ENCODE measurements around the gene EOMES.

The EOMES gene

DNA sequence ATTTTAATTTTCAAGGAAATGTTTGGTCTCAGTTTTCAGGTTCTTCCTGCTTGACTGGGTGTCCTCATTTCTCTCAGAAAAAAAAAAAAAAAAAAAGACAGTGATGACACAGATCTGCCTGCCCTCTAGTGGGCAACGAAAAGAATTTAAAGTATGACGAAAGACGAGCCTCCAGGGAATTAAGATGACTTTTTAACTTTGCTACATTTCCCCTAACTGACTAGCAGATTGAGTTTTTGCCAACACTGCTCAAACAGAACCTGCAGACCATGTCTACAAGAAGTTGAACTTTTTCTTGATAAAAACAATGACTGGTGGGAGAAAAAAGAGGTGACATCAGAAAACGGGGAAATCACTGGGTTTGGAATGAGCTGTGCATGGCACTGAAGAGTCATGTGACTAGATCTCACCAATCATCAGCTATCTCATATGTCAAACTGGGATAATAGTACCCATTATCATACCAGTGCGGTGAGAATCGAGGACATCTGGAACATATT lies 40.8 kb downstream of the EOMES start:
- DNase-seq (ENCODE audit: low read depth in 2 of 2), result no peak

DNA sequence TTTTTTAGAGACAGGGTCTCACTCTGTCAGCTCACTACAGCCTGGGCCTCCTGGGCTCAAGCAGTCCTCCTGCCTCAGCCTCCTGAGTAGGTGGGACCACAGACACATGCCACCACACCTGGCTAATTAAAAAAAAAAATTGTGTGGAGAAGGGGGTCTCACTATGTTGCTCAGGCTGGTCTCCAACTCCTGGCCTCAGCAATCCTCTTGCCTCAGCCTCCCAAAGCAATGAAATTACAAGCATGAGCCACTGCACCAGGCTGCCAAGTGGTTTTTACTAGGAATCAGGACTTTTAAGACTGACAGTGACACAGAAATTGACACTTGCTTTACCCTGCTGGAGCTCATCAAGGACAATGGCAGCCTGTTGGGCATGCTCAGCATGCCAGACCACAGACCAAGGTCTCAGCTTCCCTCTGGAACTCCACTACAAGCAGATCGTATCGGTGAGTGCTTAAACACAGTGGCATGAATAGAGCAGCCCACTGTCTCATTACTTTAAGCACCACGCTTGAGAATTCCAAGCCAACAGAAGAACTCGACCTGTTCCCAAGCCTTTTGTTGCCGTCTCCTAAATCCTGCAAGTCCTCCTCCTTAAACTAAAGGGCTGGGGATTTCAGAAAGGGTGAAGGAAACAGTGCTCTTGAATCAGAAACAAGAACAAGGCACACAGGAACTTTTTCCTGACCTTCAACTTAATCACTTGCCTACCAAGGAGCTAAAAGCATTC lies 41.4 kb downstream of the EOMES start:
- DNase-seq (ENCODE audit: low read depth in 2 of 2), result no peak

DNA sequence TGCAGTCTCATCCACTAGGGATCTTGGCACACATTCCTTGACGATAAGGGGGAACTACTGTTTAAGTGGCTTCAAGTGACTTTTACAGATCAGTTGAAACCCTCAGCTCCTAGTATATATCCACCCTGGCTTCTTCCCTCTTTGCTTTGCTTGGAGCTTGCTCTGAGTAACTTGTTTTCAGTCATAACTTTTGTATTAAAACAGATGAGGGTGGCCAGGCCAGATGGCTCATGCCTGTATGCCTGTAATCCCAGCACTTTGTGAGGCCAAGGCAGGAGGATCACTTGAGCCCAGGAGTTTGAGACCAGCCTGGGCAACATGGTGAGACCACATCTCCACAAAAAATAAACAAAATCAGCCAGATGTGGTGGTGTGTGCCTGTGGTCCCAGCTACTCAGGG lies 42.4 kb downstream of the EOMES start:
- DNase-seq (ENCODE audit: low read depth in 2 of 2), result no peak

DNA sequence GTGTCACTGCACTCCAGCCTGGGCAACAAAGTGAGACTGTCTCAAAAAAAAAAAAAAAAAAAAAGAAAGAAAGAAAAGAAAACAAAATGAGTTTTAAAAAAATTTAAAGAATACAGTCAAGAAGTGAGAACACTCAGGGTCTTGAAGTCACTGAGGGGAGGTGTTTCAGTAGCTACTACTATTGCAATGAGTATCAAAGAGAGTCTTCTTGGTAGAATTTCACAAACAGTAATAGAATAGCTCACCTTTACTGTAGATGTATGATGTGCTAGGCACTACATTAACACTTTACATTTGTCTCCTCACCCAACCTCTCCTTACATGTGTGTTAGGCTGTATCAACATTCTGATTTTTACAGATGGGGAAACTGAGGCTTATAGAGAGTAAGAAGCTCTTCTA lies 43.9 kb downstream of the EOMES start:
- DNase-seq (ENCODE audit: low read depth in 2 of 2), result no peak

DNA sequence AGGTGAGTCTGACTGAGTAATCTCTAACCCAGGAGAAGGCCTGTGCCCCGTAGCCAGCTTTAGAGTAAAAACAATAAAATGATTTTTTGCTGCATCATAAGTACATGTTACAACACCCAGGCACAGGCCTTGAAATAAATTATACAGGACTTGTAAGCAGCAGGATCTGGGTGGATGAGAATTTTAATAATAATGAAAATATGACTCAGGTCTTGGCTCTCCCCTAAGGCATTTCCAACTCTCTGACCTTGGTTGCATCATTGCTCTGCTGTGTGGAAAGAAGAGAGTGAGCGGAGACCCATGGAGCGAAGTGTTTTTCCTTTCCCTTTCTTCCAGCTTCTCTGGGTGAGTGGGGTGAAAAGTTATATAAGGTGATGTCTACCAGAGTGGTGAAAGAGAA lies 44.6 kb downstream of the EOMES start:
- DNase-seq (ENCODE audit: low read depth in 2 of 2), result no peak

DNA sequence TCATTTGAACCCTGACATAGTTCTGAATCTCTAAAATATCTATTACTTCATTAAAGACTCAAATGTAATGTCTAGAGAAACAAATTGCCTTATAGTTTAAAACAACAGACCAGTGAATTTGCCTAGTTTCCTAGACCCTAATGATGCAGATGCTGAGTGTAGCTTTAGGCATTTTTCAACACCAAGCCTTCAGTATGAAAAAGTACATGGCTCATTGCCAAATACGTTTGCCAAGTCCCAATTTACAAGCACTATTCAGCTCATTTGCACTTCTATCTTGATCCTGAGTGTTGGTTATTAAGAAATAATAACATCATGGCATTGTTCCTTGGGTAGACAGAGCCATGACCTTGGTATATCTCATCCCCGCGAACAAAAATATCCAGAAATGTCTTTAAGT lies 46.8 kb downstream of the EOMES start:
- DNase-seq (ENCODE audit: low read depth in 2 of 2), result no peak

DNA sequence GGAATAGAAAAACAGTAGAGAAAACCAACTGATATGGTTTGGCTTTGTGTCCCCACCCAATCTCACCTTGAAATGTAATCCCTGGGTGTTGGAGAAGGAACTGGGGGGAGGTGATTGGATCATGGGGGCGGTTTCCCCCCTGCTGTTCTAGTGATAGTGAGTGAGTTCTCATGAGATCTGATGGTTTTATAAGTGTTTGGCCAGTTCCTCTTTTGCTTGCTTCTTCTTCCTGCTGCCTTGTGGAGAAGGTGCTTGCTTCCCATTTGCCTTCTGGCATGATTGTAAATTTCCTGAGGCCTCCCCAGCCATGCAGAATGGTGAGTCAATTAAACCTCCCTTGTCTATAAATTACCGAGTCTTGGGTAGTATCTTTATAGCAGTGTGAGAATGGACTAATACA lies 48.4 kb downstream of the EOMES start:
- DNase-seq (ENCODE audit: low read depth in 2 of 2), result no peak

DNA sequence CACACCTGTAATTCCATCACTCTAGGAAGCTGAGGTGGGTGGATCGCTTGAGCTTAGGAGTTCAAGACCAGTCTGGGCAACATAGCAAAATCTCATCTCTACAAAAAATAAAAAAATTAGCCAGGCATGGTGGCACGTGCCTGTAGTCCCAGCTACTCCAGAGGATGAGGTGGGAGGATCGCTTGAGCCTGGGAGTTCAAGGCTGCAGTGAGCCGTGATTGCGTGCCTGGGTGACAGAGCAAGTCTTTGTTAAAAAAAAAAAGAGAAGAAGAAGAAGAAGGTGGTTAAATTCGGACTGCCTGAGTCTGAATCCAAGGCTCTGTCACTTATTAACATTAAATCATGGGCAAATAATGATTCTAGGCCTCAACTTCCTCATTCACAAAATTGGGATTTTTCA lies 51.0 kb downstream of the EOMES start:
- no peak for DNase-seq (ENCODE audit: low read depth in 2 of 2)

DNA sequence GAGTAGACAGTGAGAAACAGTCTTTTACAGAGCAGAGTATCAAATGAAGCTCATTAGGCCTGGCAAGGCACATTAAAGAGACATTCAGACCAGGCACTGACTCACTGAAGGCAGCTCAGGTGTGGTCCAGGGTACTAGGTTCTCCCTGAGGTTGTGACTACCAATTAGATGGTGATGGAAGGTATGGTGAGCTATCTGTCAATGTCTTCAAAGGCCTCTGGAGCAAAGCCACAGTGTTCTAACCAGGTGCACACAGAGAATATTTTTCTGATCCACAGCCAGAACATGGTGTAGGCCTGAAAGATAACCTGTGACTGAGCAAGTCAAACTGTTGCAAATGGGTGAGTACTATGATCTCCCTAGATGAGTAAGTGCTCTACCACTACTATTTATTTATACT lies 51.5 kb downstream of the EOMES start:
- no peak for DNase-seq (ENCODE audit: low read depth in 2 of 2)

DNA sequence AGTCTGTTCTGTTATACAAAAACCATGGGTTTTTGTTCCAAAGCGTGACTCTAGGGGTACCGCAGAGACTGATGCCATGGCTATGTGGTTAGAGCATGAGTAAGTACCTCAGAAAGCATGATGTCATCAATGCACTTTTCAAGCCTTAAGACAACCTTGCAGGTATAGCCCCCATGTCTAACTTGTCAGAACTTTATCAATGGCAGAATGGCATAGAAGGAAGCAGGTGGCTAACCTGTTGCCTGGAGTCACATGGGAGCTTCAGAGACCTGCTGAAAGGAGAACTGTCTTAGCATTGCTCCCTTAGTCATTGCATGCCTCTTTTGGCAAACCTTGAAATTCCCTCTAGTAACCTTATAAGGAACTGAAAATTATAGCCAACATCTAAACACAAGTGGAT lies 52.5 kb downstream of the EOMES start:
- no peak for DNase-seq (ENCODE audit: low read depth in 2 of 2)

DNA sequence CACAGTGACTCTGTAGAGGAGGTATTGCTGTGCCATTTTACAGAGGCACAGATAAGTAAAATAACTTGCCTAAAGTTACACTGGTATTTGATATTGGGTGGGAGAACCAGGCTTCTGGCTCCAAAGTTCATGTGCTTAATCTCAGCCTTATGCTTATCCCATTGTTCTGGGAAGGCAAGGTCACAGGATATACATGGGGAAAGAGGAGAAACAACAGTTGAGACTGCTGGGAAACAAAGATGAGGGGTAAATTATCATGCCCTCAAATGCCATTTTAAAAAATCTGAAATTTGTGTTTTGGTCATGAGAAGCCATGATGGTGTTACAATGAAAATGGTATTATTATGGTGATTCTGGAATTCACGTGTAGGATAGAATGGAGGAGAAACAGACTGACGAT lies 54.4 kb downstream of the EOMES start:
- DNase-seq (ENCODE audit: low read depth in 2 of 2), result no peak

DNA sequence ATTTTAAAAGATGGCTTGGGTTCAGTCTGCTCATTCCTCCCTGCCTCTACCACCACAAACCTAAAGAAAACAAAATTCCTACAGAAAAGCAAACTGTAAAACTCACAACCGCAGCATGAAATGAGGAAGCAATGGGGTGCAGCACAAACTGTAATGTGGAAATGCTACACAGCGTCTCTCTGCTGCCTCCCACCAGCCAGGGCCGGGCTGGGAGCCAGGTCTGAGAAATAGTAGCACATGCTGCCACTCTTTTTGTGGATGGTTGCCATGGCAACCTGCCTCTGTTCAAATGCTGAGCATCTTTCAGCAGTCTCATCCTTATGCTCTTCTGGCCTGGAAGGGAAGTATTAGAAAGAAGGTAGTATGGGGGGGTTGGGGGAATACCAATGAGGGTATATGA lies 55.4 kb downstream of the EOMES start:
- no peak for DNase-seq (ENCODE audit: low read depth in 2 of 2)

DNA sequence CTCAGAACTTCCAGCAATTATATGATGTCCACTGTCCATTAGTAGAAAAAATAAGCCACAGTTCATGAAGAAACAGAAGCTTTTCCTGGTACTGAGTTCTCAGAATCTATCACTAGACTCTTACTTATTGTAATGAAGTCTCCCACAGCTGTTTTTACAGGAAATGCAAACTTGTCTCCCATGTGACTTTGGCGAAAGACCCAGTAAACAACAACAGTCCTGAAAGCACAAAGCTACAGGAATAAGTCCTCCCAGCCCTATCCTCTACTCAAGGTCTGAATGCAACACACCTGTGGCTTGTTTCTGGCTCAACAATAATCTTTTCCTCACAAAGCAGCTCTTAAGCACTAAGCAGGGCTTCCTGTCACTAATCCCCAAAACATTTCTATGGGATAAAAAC lies 55.9 kb downstream of the EOMES start:
- no peak for DNase-seq (ENCODE audit: low read depth in 2 of 2)

Data from stimulated activated CD8-positive, alpha-beta memory T cell treated with anti-CD3 and anti-CD28 coated beads, Interleukin-2, amount 100 ng/mL, for 1 hour (primary cell).